ENCODE measurements around the gene SLC39A11.

DNA sequence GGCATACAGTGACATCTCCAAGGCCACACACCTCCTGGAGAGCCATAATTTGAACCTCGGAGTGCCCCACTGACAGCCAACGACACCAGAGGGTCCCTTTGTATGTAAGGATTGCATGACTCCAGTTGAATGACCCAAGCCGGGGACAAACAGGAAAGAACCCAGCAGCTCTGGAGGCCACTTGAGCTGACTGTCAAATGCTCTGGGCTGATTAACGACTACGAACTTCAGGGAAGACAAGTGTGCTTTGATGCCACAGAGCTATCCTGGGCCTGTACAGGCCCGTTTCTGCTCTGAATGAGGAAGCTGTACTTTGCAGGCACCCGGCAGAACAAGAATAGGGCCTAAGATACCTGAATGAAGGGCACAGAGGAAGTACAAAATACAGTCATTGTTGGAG, 404.6 kb downstream of the SLC39A11 start:
- TF ChIP-seq, protein P1, sequence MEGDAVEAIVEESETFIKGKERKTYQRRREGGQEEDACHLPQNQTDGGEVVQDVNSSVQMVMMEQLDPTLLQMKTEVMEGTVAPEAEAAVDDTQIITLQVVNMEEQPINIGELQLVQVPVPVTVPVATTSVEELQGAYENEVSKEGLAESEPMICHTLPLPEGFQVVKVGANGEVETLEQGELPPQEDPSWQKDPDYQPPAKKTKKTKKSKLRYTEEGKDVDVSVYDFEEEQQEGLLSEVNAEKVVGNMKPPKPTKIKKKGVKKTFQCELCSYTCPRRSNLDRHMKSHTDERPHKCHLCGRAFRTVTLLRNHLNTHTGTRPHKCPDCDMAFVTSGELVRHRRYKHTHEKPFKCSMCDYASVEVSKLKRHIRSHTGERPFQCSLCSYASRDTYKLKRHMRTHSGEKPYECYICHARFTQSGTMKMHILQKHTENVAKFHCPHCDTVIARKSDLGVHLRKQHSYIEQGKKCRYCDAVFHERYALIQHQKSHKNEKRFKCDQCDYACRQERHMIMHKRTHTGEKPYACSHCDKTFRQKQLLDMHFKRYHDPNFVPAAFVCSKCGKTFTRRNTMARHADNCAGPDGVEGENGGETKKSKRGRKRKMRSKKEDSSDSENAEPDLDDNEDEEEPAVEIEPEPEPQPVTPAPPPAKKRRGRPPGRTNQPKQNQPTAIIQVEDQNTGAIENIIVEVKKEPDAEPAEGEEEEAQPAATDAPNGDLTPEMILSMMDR (IDR thresholded peaks at IDR 0.05) = no peak
- TF ChIP-seq POLR2A (IDR thresholded peaks at IDR 0.05) = no peak

All from esophagus squamous epithelium (tissue), 4 donors.